ENCODE data around the gene RBM14. TPM values are rescaled to one million over a fixed set of nuclear protein-coding genes. Genes with fewer than 3 reads are reported as not detected.

The RBM14 gene
- total and polyA plus RNA-seq, 10 of the 15 experiments (the other 5 are each of a cell fraction or from before 2014, with no cell fraction given), result 5.4 to 140 (median 44.5) TPM

DNA sequence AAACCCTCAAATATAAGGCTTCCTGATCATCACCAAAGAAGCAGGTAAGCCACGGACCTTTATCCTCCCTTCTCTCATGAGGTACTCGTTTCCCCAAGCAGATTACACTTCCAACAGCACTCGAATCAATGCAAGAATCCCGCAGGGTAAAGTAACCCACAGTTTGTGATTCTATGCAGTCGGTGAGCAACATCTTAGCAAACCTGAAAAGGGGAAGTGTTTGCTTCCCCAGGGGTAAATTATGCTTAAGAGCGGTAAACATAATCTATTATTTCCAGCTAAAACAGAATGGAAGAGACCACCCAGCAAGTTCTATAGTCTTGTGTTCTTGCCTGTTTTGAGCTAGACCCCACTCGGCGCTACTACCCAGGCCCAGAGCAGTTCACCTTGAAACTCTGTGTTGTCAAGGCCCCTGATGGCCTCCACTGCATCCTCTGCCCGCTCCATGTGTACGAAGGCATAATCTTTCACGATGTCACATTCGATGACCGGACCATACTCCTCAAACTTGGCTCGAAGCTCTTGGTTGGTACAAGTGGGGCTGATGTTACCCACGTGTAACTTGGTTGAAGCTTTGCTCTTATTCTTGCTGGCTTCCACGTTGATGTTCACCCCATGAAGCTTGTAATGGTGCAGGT lies 60.0 kb downstream of the RBM14 start:
- TSS peak; percentile 59 for BruUV-seq (replicated peaks)
- intact Hi-C loops (cut with micrococcal nuclease; ENCODE audit: unreplicated experiment), result loop anchor here (2.0 to 10.0 kb wide), 4 partner anchors 60 to 242 kb away; partner anchors contain the start of genes CCDC87, CCS, DPP3 and MRPL11

More for the DNA sequence above, 60.0 kb downstream of the RBM14 start:
- in situ Hi-C loops (cut with MboI), result no loop called here
- H3K36me3 ChIP-seq (ENCODE audit: control insufficient read depth in 2 of 2, insufficient read depth in 2 of 2, low read length in 1 of 2), result no peaks in the 10 kb centered on the region
- FAIRE-seq (no peak), DNase-seq (ENCODE audit: low read depth, low spot score) (no peak), ATAC-seq (no peak)
- H3K27me3 ChIP-seq (replicated peaks in 1 of 2; ENCODE audit: control insufficient read depth in 2 of 2, insufficient read depth in 2 of 2, low read length in 1 of 2), result no peaks in the 10 kb centered on the region
- peak; percentile 90 for TF ChIP-seq SPI1 (IDR thresholded peaks at IDR 0.05; ENCODE audit: borderline replicate concordance, insufficient read depth, low read depth, low read length)
- TF ChIP-seq, protein P1, sequence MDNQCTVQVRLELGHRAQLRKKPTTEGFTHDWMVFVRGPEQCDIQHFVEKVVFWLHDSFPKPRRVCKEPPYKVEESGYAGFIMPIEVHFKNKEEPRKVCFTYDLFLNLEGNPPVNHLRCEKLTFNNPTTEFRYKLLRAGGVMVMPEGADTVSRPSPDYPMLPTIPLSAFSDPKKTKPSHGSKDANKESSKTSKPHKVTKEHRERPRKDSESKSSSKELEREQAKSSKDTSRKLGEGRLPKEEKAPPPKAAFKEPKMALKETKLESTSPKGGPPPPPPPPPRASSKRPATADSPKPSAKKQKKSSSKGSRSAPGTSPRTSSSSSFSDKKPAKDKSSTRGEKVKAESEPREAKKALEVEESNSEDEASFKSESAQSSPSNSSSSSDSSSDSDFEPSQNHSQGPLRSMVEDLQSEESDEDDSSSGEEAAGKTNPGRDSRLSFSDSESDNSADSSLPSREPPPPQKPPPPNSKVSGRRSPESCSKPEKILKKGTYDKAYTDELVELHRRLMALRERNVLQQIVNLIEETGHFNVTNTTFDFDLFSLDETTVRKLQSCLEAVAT (IDR thresholded peaks at IDR 0.05), result peak; percentile 88
- no peak for TF ChIP-seq IKZF2 (IDR thresholded peaks at IDR 0.05)
- ChIA-PET SMC1A (ENCODE audit: uncharacterized antibody, unreplicated experiment) (interaction anchor here (0.6 to 4.2 kb wide), 9 partner anchors 12 to 132 kb away, joined by 3 to 74 read pairs (median 12); partner anchors contain the start of genes ACTN3, CCDC87, CCS and RBM4), CTCF (interaction anchor here (0.6 to 6.3 kb wide), 13 partner anchors 12 to 262 kb away, joined by 3 to 166 read pairs (median 11); partner anchors contain the start of genes CCDC87, CCS, CTSF and DPP3), POLR2A (interaction anchor here (1.0 to 3.2 kb wide), 9 partner anchors 8 to 166 kb away, joined by 3 to 26 read pairs (median 12); partner anchors contain the start of genes ACTN3, CCDC87, CCS and RBM14), RAD21 (ENCODE audit: unreplicated experiment) (interaction anchor here (0.7 to 4.0 kb wide), 14 partner anchors 15 to 255 kb away, joined by 3 to 74 read pairs (median 11); partner anchors contain the start of genes ACTN3, CCDC87, CCS and DPP3)
- no peak overlapping the region for H2AFZ ChIP-seq (ENCODE audit: control insufficient read depth, low read depth, low read length)
- H3K9me3 ChIP-seq (replicated peaks; ENCODE audit: control insufficient read depth, insufficient read depth, low read length), result no peaks in the 10 kb centered on the region
- H3K4me1 ChIP-seq (ENCODE audit: control insufficient read depth, insufficient read depth, low read length), result peaks cover 9% of the 10 kb centered on the region
- no peak overlapping the region for H3K27ac ChIP-seq (ENCODE audit: control insufficient read depth, insufficient read depth)
- peak overlapping the region; percentile 75 for H3K4me3 ChIP-seq
- H3K4me2 ChIP-seq (ENCODE audit: control insufficient read depth, insufficient read depth), result peak overlapping the region; percentile 98
- 43% methylated on average over 16 of the region's 16 CpGs for WGBS (ENCODE audit: insufficient coverage, insufficient replicate concordance, low lambda C conversion rate, missing lambda C conversion rate)
- no peaks in the 10 kb centered on the region for H4K20me1 ChIP-seq (ENCODE audit: control insufficient read depth, insufficient read depth)
- peaks cover 24% of the 10 kb centered on the region for H3K79me2 ChIP-seq (ENCODE audit: control insufficient read depth, insufficient read depth, low read length)
- no peak overlapping the region for H3K9ac ChIP-seq (ENCODE audit: control insufficient read depth, insufficient read depth, low read length)

Small RNAs within 50 kb of the gene (small RNA-seq; reads per million reads assigned to genes)
- not detected for gene RNU4-39P

Other genes starting within 250 kb of the RBM14 start
Only the 7 nearest of the 16 such genes appear.
- 10.7 and 13.2 TPM in 2 replicates for gene ZDHHC24, start 70.6 kb upstream of the RBM14 start, total RNA-seq (2014; rRNA removed)
- gene ZDHHC24, start 70.6 kb upstream of the RBM14 start, total RNA-seq (2014; rRNA removed; fragmentation: Illumina TruSeq; extraction: Trizol), result 2.6 and 2.9 TPM in 2 replicates
- 13.5 and 17.5 TPM in 2 replicates for gene ZDHHC24, start 70.6 kb upstream of the RBM14 start, total RNA-seq (2021)
- gene ZDHHC24, start 70.6 kb upstream of the RBM14 start, polyA plus RNA-seq (2011; rRNA removed), result 3.4 and 4.8 TPM in 2 replicates
- gene ZDHHC24, start 70.6 kb upstream of the RBM14 start, polyA plus RNA-seq (2014; fragmentation: Illumina TruSeq; extraction: Trizol), result 2.0 and 2.3 TPM in 2 replicates
- gene ZDHHC24, start 70.6 kb upstream of the RBM14 start, polyA plus RNA-seq (2014; fragmentation: Nextera tagmentation; extraction: Ambion mirVana), result under 1 TPM; 0.86 to 0.89 TPM
- gene ZDHHC24, start 70.6 kb upstream of the RBM14 start, polyA plus RNA-seq (2014; rRNA removed), result 8.8 and 12.8 TPM in 2 replicates
- gene ZDHHC24, start 70.6 kb upstream of the RBM14 start, polyA plus RNA-seq (2016; fragmentation: Nextera tagmentation; extraction: Ambion mirVana), result 10 to 100 TPM; 12.6 to 14.2 TPM
- gene ACTN3, start 69.7 kb upstream of the RBM14 start, total RNA-seq (2014; rRNA removed), result 0.16 and 0.17 TPM in 2 replicates
- gene ACTN3, start 69.7 kb upstream of the RBM14 start, total RNA-seq (2014; rRNA removed; fragmentation: Illumina TruSeq; extraction: Trizol), result 0.05 and 0.09 TPM in 2 replicates
- 0.36 and 0.40 TPM in 2 replicates for gene ACTN3, start 69.7 kb upstream of the RBM14 start, total RNA-seq (2021)
- gene ACTN3, start 69.7 kb upstream of the RBM14 start, polyA plus RNA-seq (2011; rRNA removed), result 0.04 and 0.10 TPM in 2 replicates
- gene ACTN3, start 69.7 kb upstream of the RBM14 start, polyA plus RNA-seq (2014; fragmentation: Illumina TruSeq; extraction: Trizol), result 0.31 TPM in 1 of 2 replicates, not detected in the other
- gene ACTN3, start 69.7 kb upstream of the RBM14 start, polyA plus RNA-seq (2014; fragmentation: Nextera tagmentation; extraction: Ambion mirVana), result not detected
- gene ACTN3, start 69.7 kb upstream of the RBM14 start, polyA plus RNA-seq (2014; rRNA removed), result 0.52 and 0.67 TPM in 2 replicates
- under 1 TPM in 1 of 2 experiments, not detected in 1; 0.06 TPM for gene ACTN3, start 69.7 kb upstream of the RBM14 start, polyA plus RNA-seq (2016; fragmentation: Nextera tagmentation; extraction: Ambion mirVana)
- 0.11 TPM in 1 of 2 replicates, not detected in the other for gene CTSF, start 48.0 kb upstream of the RBM14 start, total RNA-seq (2014; rRNA removed)
- gene CTSF, start 48.0 kb upstream of the RBM14 start, total RNA-seq (2014; rRNA removed; fragmentation: Illumina TruSeq; extraction: Trizol), result 0.09 and 0.22 TPM in 2 replicates
- gene CTSF, start 48.0 kb upstream of the RBM14 start, total RNA-seq (2021), result 0.29 and 0.33 TPM in 2 replicates
- gene CTSF, start 48.0 kb upstream of the RBM14 start, polyA plus RNA-seq (2011; rRNA removed), result 0.24 and 0.30 TPM in 2 replicates
- gene CTSF, start 48.0 kb upstream of the RBM14 start, polyA plus RNA-seq (2014; fragmentation: Illumina TruSeq; extraction: Trizol), result not detected in 2 replicates
- gene CTSF, start 48.0 kb upstream of the RBM14 start, polyA plus RNA-seq (2014; fragmentation: Nextera tagmentation; extraction: Ambion mirVana), result not detected
- 0.05 and 0.41 TPM in 2 replicates for gene CTSF, start 48.0 kb upstream of the RBM14 start, polyA plus RNA-seq (2014; rRNA removed)
- gene CTSF, start 48.0 kb upstream of the RBM14 start, polyA plus RNA-seq (2016; fragmentation: Nextera tagmentation; extraction: Ambion mirVana), result under 1 TPM in 1 of 2 experiments, not detected in 1; 0.15 TPM
- 0.17 TPM in 1 of 2 replicates, not detected in the other for gene CCDC87, start 23.6 kb upstream of the RBM14 start, total RNA-seq (2014; rRNA removed)
- gene CCDC87, start 23.6 kb upstream of the RBM14 start, total RNA-seq (2014; rRNA removed; fragmentation: Illumina TruSeq; extraction: Trizol), result 0.09 TPM in 1 of 2 replicates, not detected in the other
- gene CCDC87, start 23.6 kb upstream of the RBM14 start, total RNA-seq (2021), result 0.08 and 0.13 TPM in 2 replicates
- gene CCDC87, start 23.6 kb upstream of the RBM14 start, polyA plus RNA-seq (2011; rRNA removed), result 0.04 TPM in 1 of 2 replicates, not detected in the other
- gene CCDC87, start 23.6 kb upstream of the RBM14 start, polyA plus RNA-seq (2014; fragmentation: Illumina TruSeq; extraction: Trizol), result 0.07 TPM in 1 of 2 replicates, not detected in the other
- under 1 TPM in 1 of 2 experiments, not detected in 1; 0.02 TPM for gene CCDC87, start 23.6 kb upstream of the RBM14 start, polyA plus RNA-seq (2014; fragmentation: Nextera tagmentation; extraction: Ambion mirVana)
- gene CCDC87, start 23.6 kb upstream of the RBM14 start, polyA plus RNA-seq (2014; rRNA removed), result not detected in 2 replicates
- gene CCDC87, start 23.6 kb upstream of the RBM14 start, polyA plus RNA-seq (2016; fragmentation: Nextera tagmentation; extraction: Ambion mirVana), result under 1 TPM in 1 of 2 experiments, not detected in 1; 0.11 TPM
- gene CCS, start 23.4 kb upstream of the RBM14 start, total RNA-seq (2014; rRNA removed), result 35.8 and 40.6 TPM in 2 replicates
- gene CCS, start 23.4 kb upstream of the RBM14 start, total RNA-seq (2014; rRNA removed; fragmentation: Illumina TruSeq; extraction: Trizol), result 25.3 and 25.8 TPM in 2 replicates
- gene CCS, start 23.4 kb upstream of the RBM14 start, total RNA-seq (2021), result 33.8 and 35.3 TPM in 2 replicates
- gene CCS, start 23.4 kb upstream of the RBM14 start, polyA plus RNA-seq (2011; rRNA removed), result 10.9 and 15.7 TPM in 2 replicates
- 7.0 and 20.5 TPM in 2 replicates for gene CCS, start 23.4 kb upstream of the RBM14 start, polyA plus RNA-seq (2014; fragmentation: Illumina TruSeq; extraction: Trizol)
- gene CCS, start 23.4 kb upstream of the RBM14 start, polyA plus RNA-seq (2014; fragmentation: Nextera tagmentation; extraction: Ambion mirVana), result 1 to 10 TPM; 1.5 to 7.6 TPM
- 44.2 and 46.6 TPM in 2 replicates for gene CCS, start 23.4 kb upstream of the RBM14 start, polyA plus RNA-seq (2014; rRNA removed)
- 10 to 100 TPM; 41.9 to 44.1 TPM for gene CCS, start 23.4 kb upstream of the RBM14 start, polyA plus RNA-seq (2016; fragmentation: Nextera tagmentation; extraction: Ambion mirVana)
- gene RBM4, start 22.1 kb downstream of the RBM14 start, total RNA-seq (2014; rRNA removed), result 98.9 and 105 TPM in 2 replicates
- 107 and 108 TPM in 2 replicates for gene RBM4, start 22.1 kb downstream of the RBM14 start, total RNA-seq (2014; rRNA removed; fragmentation: Illumina TruSeq; extraction: Trizol)
- 112 and 130 TPM in 2 replicates for gene RBM4, start 22.1 kb downstream of the RBM14 start, total RNA-seq (2021)
- 170 and 175 TPM in 2 replicates for gene RBM4, start 22.1 kb downstream of the RBM14 start, polyA plus RNA-seq (2011; rRNA removed)
- 115 and 121 TPM in 2 replicates for gene RBM4, start 22.1 kb downstream of the RBM14 start, polyA plus RNA-seq (2014; fragmentation: Illumina TruSeq; extraction: Trizol)
- 100 to 1,000 TPM; 163 to 224 TPM for gene RBM4, start 22.1 kb downstream of the RBM14 start, polyA plus RNA-seq (2014; fragmentation: Nextera tagmentation; extraction: Ambion mirVana)
- 128 and 135 TPM in 2 replicates for gene RBM4, start 22.1 kb downstream of the RBM14 start, polyA plus RNA-seq (2014; rRNA removed)
- 100 to 1,000 TPM; 141 to 144 TPM for gene RBM4, start 22.1 kb downstream of the RBM14 start, polyA plus RNA-seq (2016; fragmentation: Nextera tagmentation; extraction: Ambion mirVana)
- gene RBM4B, start 61.3 kb downstream of the RBM14 start, total RNA-seq (2014; rRNA removed), result 15.5 and 16.2 TPM in 2 replicates
- 16.4 and 17.2 TPM in 2 replicates for gene RBM4B, start 61.3 kb downstream of the RBM14 start, total RNA-seq (2014; rRNA removed; fragmentation: Illumina TruSeq; extraction: Trizol)
- gene RBM4B, start 61.3 kb downstream of the RBM14 start, total RNA-seq (2021), result 15.0 and 16.1 TPM in 2 replicates
- gene RBM4B, start 61.3 kb downstream of the RBM14 start, polyA plus RNA-seq (2011; rRNA removed), result 37.0 and 38.1 TPM in 2 replicates
- 19.4 and 20.6 TPM in 2 replicates for gene RBM4B, start 61.3 kb downstream of the RBM14 start, polyA plus RNA-seq (2014; fragmentation: Illumina TruSeq; extraction: Trizol)
- 10 to 100 TPM; 17.2 to 23.8 TPM for gene RBM4B, start 61.3 kb downstream of the RBM14 start, polyA plus RNA-seq (2014; fragmentation: Nextera tagmentation; extraction: Ambion mirVana)
- 23.6 and 26.5 TPM in 2 replicates for gene RBM4B, start 61.3 kb downstream of the RBM14 start, polyA plus RNA-seq (2014; rRNA removed)
- gene RBM4B, start 61.3 kb downstream of the RBM14 start, polyA plus RNA-seq (2016; fragmentation: Nextera tagmentation; extraction: Ambion mirVana), result 10 to 100 TPM; 28.1 to 36.8 TPM